Erythroblast (primary cell): Measurements from ENCODE around the gene NT5C1B.

ENCODE experiments used
- GATA1 ChIP-seq: IDR thresholded peaks from 2 replicates; pipeline ENCODE4 v1.6.1; 2011; ENCODE audit warnings: low read depth, mild to moderate bottlenecking, control low read depth, low read length, moderate library complexity
- POLR2A ChIP-seq: IDR thresholded peaks from 2 replicates; pipeline ENCODE4 v1.6.1; 2011; ENCODE audit warnings: mild to moderate bottlenecking, low read length

DNA sequence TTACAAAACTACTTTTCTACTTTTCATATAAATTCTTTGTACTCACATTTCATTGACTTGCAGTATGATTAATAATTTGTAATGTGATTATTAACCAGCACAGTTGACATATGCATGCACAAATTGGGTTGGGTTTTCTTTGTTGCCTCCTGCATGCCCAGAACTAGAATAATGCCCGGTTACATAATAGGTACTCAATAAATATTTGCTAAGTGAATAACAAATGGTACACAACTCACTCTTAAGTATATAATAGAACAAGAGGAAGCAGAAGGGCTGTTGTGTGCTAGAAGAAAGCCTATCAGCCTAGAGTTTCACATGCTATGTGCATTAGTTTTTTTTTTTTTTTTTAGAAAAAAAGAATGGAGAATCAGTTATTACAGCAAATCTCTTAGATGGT lies 38.2 kb downstream of the NT5C1B start:
- no peak for TF ChIP-seq POLR2A
- TF ChIP-seq GATA1, result no peak
